Tibial nerve (tissue), 4 donors: ENCODE results near the gene CCDC17. TPM values are rescaled to one million over a fixed set of nuclear protein-coding genes. Genes with fewer than 3 reads are reported as not detected.

Source experiments
- DNase-seq, 2 donors: peaks; one replicate each; pipeline ENCODE4 v3.0.0-alpha.2; 2019; ENCODE audit warnings: low spot score in 2 of 2
- H3K27ac ChIP-seq, 4 donors: fragments of 200-600 bp; sonication (generic) in 3 of 4; one replicate each; pipeline ENCODE4 v1.5.1; 2017 to 2019; ENCODE audit warnings: mild to moderate bottlenecking in 1 of 4
- H3K27me3 ChIP-seq, 2 donors: fragments of 200-600 bp; sonication (generic) in 1 of 2; one replicate each; pipeline versions ENCODE4 v1.5.1 to v1.6.0; 2017 to 2019
- H3K36me3 ChIP-seq, 3 donors: fragments of 200-600 bp; sonication (generic); one replicate each; pipeline ENCODE4 v1.5.1; 2018 to 2019
- H3K4me1 ChIP-seq, 4 donors: fragments of 200-600 bp; sonication (generic) in 3 of 4; one replicate each; pipeline ENCODE4 v1.5.1; 2017 to 2019
- H3K4me3 ChIP-seq, 4 donors: fragments of 200-600 bp; sonication (generic) in 3 of 4; one replicate each; pipeline ENCODE4 v1.5.1; 2017 to 2019; ENCODE audit warnings: mild to moderate bottlenecking in 1 of 4, moderate library complexity in 1 of 4
- H3K9me3 ChIP-seq, 4 donors: fragments of 200-600 bp; sonication (generic) in 3 of 4; one replicate each; pipeline ENCODE4 v1.5.1; 2017 to 2019
- EP300 ChIP-seq, 2 donors: sonication (generic); formaldehyde crosslinking; IDR thresholded peaks; one replicate each; pipeline ENCODE4 v1.6.1; 2017; ENCODE audit warnings: antibody characterized with exemption in 2 of 2, mild to moderate bottlenecking in 1 of 2
- POLR2A ChIP-seq, 2 donors: fragments of 450-650 bp; IDR thresholded peaks; one replicate each; pipeline ENCODE4 v1.6.1; 2017; ENCODE audit warnings: antibody characterized with exemption in 2 of 2, mild to moderate bottlenecking in 2 of 2, moderate library complexity in 2 of 2
- WGBS, 2 donors: methylation state at CpG; one replicate each; pipeline ENCODE4 v1.1.5; 2018; 5-methylcytosine and 5-hydroxymethylcytosine counted together
- total RNA-seq, 4 donors: library from RNA; depleted of rRNA; stranded (reverse); fragments of >200 nt; gene quantifications; one replicate each; pipeline ENCODE4 v1.1.0, GENCODE V29; 2016
- TF ChIP-seq, protein P1 (sequence below), 5 experiments: fragments of 200-600 bp in 3 of 5; fragments of 450-650 bp in 2 of 5; sonication (generic) in 3 of 5; IDR thresholded peaks; one replicate each; pipeline ENCODE4 v1.5.1; 2016 to 2019; ENCODE audit warnings: antibody characterized with exemption in 5 of 5, mild to moderate bottlenecking in 3 of 5, moderate library complexity in 2 of 5

The CCDC17 gene
- total RNA-seq, 4 donors from 2014 or later: 0.44 to 5.9 (median 4.3) TPM

GRCh38 chr1:45656573-45657226 is 32.8 kb upstream of the CCDC17 start:
- no peak overlapping the region for H3K4me3 ChIP-seq
- DNase-seq: no peak
- H3K4me1 ChIP-seq: no peaks in the 10 kb centered on the region
- TF ChIP-seq POLR2A (IDR thresholded peaks at IDR 0.05): no peak
- TF ChIP-seq EP300 (IDR thresholded peaks at IDR 0.05): no peak
- TF ChIP-seq, protein P1, sequence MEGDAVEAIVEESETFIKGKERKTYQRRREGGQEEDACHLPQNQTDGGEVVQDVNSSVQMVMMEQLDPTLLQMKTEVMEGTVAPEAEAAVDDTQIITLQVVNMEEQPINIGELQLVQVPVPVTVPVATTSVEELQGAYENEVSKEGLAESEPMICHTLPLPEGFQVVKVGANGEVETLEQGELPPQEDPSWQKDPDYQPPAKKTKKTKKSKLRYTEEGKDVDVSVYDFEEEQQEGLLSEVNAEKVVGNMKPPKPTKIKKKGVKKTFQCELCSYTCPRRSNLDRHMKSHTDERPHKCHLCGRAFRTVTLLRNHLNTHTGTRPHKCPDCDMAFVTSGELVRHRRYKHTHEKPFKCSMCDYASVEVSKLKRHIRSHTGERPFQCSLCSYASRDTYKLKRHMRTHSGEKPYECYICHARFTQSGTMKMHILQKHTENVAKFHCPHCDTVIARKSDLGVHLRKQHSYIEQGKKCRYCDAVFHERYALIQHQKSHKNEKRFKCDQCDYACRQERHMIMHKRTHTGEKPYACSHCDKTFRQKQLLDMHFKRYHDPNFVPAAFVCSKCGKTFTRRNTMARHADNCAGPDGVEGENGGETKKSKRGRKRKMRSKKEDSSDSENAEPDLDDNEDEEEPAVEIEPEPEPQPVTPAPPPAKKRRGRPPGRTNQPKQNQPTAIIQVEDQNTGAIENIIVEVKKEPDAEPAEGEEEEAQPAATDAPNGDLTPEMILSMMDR (IDR thresholded peaks at IDR 0.05): no peak
- WGBS, 2 donors: 96 to 97% methylated on average over 3 of the region's 3 CpGs
- no peak overlapping the region for H3K27ac ChIP-seq
- no peaks in the 10 kb centered on the region for H3K9me3 ChIP-seq
- H3K36me3 ChIP-seq: peaks cover 0 to 86% (median 37%) of the 10 kb centered on the region in 3 donors
- H3K27me3 ChIP-seq: no peaks in the 10 kb centered on the region

- H3K27ac ChIP-seq: no peak overlapping the region
- no peaks in the 10 kb centered on the region for H3K9me3 ChIP-seq
- H3K27me3 ChIP-seq: no peaks in the 10 kb centered on the region
- no peak for DNase-seq
- no peak overlapping the region for H3K4me3 ChIP-seq
- TF ChIP-seq EP300 (IDR thresholded peaks at IDR 0.05) (no peak), POLR2A (IDR thresholded peaks at IDR 0.05) (no peak)
- TF ChIP-seq, protein P1 (IDR thresholded peaks at IDR 0.05): no peak
- no peaks in the 10 kb centered on the region for H3K4me1 ChIP-seq
- peaks cover 0 to 97% (median 40%) of the 10 kb centered on the region in 3 donors for H3K36me3 ChIP-seq
- WGBS, 2 donors: 94% methylated on average over 12 of the region's 12 CpGs
These were observed 30.9 kb upstream of the CCDC17 start for GRCh38 chr1:45654540-45655280.

DNA sequence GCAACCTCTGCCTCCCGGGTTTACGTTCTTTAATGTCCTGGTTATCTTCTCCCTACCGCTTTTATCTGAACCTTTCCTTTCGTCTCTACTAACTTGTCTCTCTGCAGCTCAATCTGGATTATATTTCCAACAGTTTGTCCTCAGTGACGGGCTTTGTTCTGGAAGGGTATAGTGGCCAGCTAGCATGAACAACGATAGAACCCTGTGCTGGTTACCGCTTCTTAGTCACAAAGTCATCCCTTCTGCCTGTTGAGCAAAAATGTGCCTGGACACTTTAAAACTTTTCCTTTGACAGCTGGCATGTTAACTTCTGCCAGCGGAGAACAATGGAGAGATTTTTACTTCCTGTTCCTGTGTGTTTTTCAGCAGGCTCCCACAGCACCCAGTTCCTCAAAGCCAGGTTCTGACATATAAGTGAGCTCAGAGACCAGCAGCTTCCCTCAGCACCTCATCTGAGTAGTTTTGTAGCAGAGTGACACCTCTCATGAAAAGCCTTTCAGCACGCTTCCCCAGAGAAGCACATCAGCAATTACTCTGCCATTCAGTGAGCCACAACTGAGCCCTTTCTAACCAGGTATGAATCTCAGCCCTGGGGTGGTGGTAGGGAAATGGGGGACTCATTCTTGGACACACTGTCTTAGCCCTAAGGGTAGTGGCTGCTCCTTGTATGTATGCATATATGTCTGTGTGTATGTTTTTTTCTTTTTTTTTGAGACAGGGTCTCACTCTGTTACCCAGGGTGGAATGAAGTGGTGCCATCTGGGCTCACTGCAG is 23.6 kb upstream of the CCDC17 start:
- Histone ChIP-seq H3K4me3 (no peak overlapping the region), H3K4me1 (peaks cover 0 to 18% (median 0%) of the 10 kb centered on the region in 4 donors), H3K27ac (no peak overlapping the region), H3K9me3 (no peaks in the 10 kb centered on the region), H3K36me3 (peaks cover 0 to 57% (median 7%) of the 10 kb centered on the region in 3 donors), H3K27me3 (no peaks in the 10 kb centered on the region)
- TF ChIP-seq EP300 (IDR thresholded peaks at IDR 0.05): peak in 1 of 2 donors; percentile 7
- no peak for TF ChIP-seq POLR2A (IDR thresholded peaks at IDR 0.05)
- TF ChIP-seq, protein P1 (IDR thresholded peaks at IDR 0.05): no peak
- 90 to 92% methylated on average over 9 of the region's 9 CpGs for WGBS, 2 donors
- DNase-seq: no peak

- Histone ChIP-seq H3K4me1 (peaks cover 0 to 18% (median 0%) of the 10 kb centered on the region in 4 donors), H3K27ac (no peak overlapping the region), H3K9me3 (no peaks in the 10 kb centered on the region), H3K27me3 (no peaks in the 10 kb centered on the region), H3K4me3 (no peak overlapping the region), H3K36me3 (peaks cover 0 to 58% (median 0%) of the 10 kb centered on the region in 3 donors)
- no peak for TF ChIP-seq EP300 (IDR thresholded peaks at IDR 0.05)
- TF ChIP-seq POLR2A (IDR thresholded peaks at IDR 0.05): no peak
- TF ChIP-seq, protein P1 (IDR thresholded peaks at IDR 0.05): no peak
- no peak for DNase-seq
- 93 to 95% methylated on average over 2 of the region's 2 CpGs for WGBS, 2 donors
These were observed 20.8 kb upstream of the CCDC17 start for GRCh38 chr1:45644661-45645060.
